AML-193 (cell line): Measurements from ENCODE around the gene TIMM22.

Experiments used
- DNase-seq, 2 experiments: peaks; one replicate each; lab custom pipeline; 2025; lab: John Stamatoyannopoulos, UW

TIMM22 gene

GRCh38 chr17:1022278-1023024 lies 25.5 kb downstream of the TIMM22 start:
- DNase-seq, result no peak

GRCh38 chr17:1024076-1024475 lies 27.1 kb downstream of the TIMM22 start:
- DNase-seq, result no peak

GRCh38 chr17:1025733-1026598 lies 29.0 kb downstream of the TIMM22 start:
- DNase-seq, result no peak

- no peak for DNase-seq
These were observed 29.7 kb downstream of the TIMM22 start for GRCh38 chr17:1026599-1026975.

- no peak for DNase-seq
These were observed 30.1 kb downstream of the TIMM22 start for GRCh38 chr17:1027044-1027443.

GRCh38 chr17:1029196-1029921 lies 32.4 kb downstream of the TIMM22 start:
- DNase-seq, result no peak

DNA sequence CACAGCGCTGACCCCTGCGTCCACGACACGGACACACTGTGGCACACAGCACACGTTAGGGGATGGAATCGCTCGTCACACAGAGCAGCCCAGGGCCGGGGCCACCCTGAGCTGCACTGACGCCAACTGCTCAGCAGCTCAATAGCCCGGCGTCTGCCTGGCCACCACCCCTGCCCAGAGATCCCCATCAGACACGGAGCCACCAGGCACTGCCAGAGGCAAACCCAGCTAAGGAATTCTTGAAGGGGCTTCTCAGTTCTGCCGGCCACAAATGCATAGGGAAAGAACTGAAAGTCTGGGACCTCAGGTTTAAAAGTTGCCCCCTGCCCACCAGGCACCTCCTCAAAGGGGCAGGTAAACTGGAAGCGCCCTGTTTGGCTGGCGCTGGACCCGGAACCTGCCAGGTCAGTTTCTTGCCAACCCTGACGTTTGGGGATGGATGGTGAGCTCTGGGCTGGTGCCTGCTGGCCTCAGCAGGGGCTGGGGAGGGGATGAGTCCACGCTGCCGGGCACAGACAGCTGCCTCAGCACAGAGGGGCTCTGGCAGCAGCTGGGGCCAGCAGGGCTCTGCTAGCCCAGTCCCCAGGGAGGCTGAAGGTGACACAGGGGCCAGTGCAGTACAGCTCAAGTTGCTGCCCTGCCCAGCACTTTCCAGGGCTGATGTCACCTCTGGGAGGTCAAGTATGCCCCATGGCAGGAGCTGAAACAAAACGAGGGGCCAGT lies 33.2 kb downstream of the TIMM22 start:
- no peak for DNase-seq

DNA sequence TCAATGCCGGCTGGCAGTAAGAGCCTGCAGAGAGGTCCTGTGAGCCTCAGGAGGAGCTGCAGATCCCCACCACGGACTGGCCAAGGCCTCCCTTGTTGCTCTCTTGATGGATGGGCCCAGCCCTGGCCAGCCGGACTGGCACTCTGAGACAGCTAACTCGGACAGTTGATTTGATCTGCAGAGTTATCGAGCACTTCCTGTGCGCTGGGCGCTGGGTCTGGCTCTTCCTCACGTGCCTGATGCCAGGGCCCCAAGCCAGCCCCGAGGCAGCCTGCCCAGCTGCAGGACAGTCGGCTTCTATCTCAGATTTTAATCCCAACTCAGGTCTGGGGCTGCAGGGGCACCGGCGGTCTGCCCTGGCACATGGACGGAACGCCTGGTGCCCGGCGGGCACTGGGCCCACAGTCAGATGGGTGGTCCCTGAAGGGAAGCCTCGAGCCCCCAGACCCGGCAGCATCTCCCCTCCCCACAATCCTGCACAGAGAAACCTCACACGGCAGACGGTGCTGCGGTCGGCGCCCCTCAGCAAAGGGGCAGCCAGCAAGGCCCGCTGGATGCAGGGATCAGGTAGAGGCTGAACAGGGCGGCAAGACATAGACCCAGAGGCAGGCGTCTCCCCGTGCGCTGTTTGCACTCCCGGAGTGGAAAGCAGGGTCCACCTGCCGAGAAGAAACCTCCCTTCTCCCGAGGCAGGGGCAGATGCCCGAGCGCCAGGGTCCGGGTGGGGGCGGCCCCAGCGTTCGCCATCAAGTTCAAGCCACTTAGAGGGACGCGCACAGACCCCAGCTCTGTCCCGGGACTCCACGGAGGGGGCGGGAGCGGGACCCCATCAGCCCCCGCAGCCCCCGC lies 34.0 kb downstream of the TIMM22 start:
- DNase-seq, result no peak

- DNase-seq, result no peak
These were observed 34.8 kb downstream of the TIMM22 start for GRCh38 chr17:1031711-1032110.

DNA sequence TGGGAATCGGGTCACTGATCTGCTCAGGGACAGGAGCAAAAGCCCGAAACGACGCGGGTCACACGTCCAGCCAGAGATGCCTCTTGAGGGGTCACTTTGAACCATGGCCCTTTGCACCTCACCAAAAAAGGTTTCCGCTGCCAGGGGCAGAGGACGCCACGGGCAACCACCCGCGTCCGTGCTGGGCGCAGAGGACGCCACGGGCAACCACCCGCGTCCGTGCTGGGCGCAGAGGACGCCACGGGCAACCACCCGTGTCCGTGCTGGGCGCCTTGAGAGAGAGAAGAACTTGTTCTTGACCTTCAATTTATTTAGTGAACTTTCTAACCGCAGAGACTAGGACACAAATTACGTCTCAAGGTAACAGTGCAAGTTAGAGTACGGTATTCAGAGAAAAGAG lies 35.5 kb downstream of the TIMM22 start:
- no peak for DNase-seq

DNA sequence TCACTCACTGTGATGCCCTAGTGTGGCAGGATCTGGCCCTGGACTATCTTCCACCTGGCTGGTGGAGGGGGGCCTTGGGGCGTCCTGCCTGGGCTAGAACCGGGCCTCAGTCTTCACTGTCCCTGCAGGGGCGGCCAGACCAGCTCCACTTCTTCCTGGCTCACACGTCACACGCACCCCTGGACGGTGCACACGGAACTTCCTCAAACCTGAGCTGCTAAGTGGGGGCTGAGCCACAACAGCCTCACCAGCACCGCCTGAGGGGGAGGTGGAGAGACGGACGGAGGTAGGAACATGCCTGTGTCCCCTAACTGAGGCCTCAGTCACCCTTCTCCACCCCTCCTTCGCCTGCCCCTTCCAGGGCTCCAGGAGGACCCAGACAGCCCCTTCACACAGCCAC lies 36.6 kb downstream of the TIMM22 start:
- no peak for DNase-seq

GRCh38 chr17:1034652-1035210 lies 37.8 kb downstream of the TIMM22 start:
- no peak for DNase-seq

- no peak for DNase-seq
These were observed 38.7 kb downstream of the TIMM22 start for GRCh38 chr17:1035546-1036170.

- DNase-seq, result no peak
These were observed 39.4 kb downstream of the TIMM22 start for GRCh38 chr17:1036171-1036844.

GRCh38 chr17:1036845-1037237 lies 39.9 kb downstream of the TIMM22 start:
- no peak for DNase-seq

GRCh38 chr17:1037238-1037879 lies 40.4 kb downstream of the TIMM22 start:
- no peak for DNase-seq

- no peak for DNase-seq
These were observed 41.7 kb downstream of the TIMM22 start for GRCh38 chr17:1038459-1039122.

DNA sequence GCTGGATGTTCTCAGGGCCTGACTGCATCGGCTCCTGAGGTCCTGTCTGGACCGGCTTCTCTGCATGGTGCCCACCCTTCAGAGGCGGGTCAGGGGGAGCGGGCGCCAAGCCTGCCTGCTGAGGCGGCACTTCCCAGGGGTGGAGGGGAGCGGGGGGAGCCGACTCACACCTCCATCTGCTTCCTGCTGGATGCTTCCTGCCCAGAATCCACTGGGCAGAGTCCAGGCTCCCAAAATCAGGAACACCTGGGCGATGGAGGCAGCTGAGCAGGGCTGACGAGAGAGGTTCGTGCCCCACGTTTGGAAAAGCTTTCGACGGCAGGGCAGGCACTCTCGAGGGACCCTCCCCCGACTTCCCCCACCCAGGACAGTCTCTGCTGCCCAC lies 42.2 kb downstream of the TIMM22 start:
- DNase-seq, result no peak
